GM12872 (cell line): ENCODE results near the gene RBPJL.

Experiments
- CTCF ChIP-seq: IDR thresholded peaks from 3 replicates; pipeline ENCODE4 v1.5.1; 2011; ENCODE audit warnings: low read depth, mild to moderate bottlenecking, low read length, moderate library complexity; ENCODE audit not compliant: insufficient read depth

The RBPJL gene, protein sequence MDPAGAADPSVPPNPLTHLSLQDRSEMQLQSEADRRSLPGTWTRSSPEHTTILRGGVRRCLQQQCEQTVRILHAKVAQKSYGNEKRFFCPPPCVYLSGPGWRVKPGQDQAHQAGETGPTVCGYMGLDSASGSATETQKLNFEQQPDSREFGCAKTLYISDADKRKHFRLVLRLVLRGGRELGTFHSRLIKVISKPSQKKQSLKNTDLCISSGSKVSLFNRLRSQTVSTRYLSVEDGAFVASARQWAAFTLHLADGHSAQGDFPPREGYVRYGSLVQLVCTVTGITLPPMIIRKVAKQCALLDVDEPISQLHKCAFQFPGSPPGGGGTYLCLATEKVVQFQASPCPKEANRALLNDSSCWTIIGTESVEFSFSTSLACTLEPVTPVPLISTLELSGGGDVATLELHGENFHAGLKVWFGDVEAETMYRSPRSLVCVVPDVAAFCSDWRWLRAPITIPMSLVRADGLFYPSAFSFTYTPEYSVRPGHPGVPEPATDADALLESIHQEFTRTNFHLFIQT

GRCh38 chr20:45306431-45306982, at the start of gene RBPJL:
Gene RBPJL, plus strand, starts transcription at chr20:45306840. Its CDS starts 83 bp downstream, at chr20:45306923.
- peak; percentile 80 for TF ChIP-seq CTCF

DNA sequence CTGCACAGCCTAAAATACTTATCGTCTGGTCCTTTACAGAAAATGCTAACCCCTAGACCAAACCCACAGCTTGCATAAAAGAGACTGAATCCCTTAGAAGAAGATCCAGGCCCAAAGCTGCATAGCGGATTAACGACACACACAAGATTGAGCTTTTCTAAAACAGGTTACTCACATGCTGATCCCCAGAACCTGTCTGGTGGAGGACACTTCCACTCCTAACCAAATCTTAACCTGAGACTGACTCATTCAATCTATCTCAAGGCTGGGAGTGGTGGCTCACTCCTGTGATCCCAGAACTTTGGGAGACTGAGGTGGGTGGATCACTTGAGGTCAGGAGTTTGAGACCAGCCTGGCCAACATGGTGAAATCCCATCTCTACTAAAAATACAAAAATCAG, 49.5 kb upstream of the RBPJL start:
- TF ChIP-seq CTCF, result no peak

GRCh38 chr20:45257711-45258110, 48.9 kb upstream of the RBPJL start:
- TF ChIP-seq CTCF, result no peak

DNA sequence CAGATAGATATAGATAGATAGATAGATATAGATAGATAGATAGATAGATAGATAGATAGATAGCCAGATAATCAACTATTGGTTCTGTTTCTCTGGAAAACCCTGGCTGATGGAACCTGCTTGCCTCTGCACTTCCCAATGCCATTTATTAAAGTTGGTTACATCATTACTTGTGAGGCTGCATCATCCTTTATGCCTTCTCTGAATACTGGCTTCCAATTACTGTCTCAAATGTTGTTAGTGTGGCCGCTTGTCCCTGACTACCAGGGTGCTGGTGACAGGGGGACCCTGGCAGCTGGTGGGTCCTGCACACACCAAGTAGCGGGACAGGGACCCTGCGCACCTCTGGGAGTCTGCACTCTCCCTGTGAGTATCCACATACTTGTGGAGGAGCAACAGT, 48.4 kb upstream of the RBPJL start:
- TF ChIP-seq CTCF, result no peak

DNA sequence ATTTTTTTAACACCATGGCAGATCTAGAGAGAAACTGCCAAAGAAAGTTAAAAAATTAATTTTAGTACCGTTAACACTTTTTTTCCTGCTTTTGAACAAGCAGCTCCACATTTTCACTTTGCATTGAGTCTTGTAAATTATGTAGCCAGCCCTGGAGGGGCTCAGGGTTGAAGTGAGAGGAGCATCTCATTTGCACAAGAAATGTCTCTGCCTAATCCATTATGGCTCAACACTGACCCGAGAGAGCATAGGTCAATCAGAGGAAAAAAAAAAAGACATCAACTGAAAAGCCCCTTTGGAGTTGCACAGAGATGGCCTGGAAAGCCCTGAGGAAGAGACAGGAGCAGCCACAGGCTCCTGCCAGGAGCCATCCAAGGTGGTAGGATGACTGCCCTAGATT, 48.0 kb upstream of the RBPJL start:
- TF ChIP-seq CTCF, result no peak

GRCh38 chr20:45263556-45264266, 42.9 kb upstream of the RBPJL start:
- no peak for TF ChIP-seq CTCF

DNA sequence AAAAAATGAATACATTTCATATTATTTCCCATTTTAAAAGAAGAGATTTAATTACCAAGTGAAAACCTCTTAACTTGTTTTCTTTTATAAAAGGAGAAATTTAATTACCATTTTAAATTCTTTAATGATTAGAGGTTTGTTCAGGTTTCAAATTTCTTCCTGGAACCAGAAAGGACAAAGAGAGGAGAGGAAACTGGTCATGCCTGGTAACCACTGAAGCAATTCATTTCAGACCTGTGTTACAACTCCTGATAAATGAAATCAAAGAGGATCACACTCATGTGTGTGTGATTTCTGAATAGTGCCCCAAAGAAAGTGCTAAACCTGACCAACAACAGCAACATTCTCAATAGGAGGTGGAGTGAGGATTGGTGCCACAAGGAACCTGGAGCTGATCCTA, 39.7 kb upstream of the RBPJL start:
- TF ChIP-seq CTCF, result no peak
